ENCODE results near the gene PDE3B.

DNA sequence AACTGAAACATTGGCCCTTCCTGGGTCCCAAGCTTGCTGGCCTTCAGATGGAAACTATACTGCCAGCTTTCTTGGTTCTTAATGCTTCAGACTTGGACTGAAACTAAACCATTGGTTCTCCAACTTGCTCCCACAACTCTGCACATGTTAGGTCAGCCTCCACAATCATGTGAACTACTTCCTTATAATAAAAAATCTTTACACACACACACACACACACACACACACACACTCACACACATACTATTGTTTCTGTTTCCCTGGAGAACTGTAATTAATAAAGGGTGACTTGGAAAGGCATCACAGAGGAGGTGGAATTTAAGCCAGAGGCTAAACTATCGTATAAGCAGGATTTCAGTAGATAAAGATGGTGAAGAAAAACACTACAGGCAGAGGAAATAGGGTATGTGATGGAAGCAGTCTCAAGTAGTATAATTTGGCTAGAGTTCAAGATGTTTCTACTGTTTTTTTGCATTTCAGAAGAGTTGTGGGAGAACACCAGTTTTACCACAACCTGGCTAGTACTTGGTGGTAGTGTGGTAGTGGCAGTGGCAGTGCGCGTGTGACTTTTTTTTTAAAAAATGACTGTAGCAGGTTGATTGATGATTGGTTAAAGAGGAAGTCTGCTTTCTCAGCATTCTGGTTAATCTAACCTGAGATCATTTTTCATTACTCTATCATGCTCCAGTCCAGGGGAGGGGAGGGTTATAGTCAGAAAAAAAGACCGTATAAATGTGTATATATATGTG lies 70.1 kb downstream of the PDE3B start:
- TF ChIP-seq POLR2A (IDR thresholded peaks at IDR 0.05) = no peak
- TF ChIP-seq, protein P1, sequence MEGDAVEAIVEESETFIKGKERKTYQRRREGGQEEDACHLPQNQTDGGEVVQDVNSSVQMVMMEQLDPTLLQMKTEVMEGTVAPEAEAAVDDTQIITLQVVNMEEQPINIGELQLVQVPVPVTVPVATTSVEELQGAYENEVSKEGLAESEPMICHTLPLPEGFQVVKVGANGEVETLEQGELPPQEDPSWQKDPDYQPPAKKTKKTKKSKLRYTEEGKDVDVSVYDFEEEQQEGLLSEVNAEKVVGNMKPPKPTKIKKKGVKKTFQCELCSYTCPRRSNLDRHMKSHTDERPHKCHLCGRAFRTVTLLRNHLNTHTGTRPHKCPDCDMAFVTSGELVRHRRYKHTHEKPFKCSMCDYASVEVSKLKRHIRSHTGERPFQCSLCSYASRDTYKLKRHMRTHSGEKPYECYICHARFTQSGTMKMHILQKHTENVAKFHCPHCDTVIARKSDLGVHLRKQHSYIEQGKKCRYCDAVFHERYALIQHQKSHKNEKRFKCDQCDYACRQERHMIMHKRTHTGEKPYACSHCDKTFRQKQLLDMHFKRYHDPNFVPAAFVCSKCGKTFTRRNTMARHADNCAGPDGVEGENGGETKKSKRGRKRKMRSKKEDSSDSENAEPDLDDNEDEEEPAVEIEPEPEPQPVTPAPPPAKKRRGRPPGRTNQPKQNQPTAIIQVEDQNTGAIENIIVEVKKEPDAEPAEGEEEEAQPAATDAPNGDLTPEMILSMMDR (IDR thresholded peaks at IDR 0.05) = no peak
